Activated naive CD4-positive, alpha-beta T cell treated with anti-CD3 and anti-CD28 coated beads for 36 hours (primary cell): Measurements from ENCODE around the gene LIN7A. TPM values are rescaled to one million over a fixed set of nuclear protein-coding genes. Genes with fewer than 3 reads are reported as not detected.

ENCODE experiments used
- CTCF ChIA-PET: fragments of 350-600 bp; sonication (Branson Sonifier 250); formaldehyde crosslinking; loops from one replicate; lab custom pipeline; 2021; ENCODE audit warnings: antibody characterized with exemption; lab: Charles Lee
- DNase-seq: peaks from one replicate; pipeline ENCODE4 v3.0.0-alpha.2; 2020
- H3K27ac Mint-ChIP-seq: one replicate; pipeline ENCODE4 v1.8.0; 2021; ENCODE audit warnings: mild to moderate bottlenecking, mixed read lengths
- H3K27me3 Mint-ChIP-seq: one replicate; pipeline ENCODE4 v1.8.0; 2021; ENCODE audit warnings: low read depth, mixed read lengths
- H3K36me3 Mint-ChIP-seq: one replicate; pipeline ENCODE4 v1.8.0; 2021; ENCODE audit warnings: low read depth, mixed read lengths
- H3K4me1 Mint-ChIP-seq: one replicate; pipeline ENCODE4 v1.8.0; 2021; ENCODE audit warnings: low read depth, mixed read lengths
- H3K4me3 Mint-ChIP-seq: one replicate; pipeline ENCODE4 v1.8.0; 2021; ENCODE audit warnings: mild to moderate bottlenecking, moderate library complexity, mixed read lengths
- H3K9me3 Mint-ChIP-seq: one replicate; pipeline ENCODE4 v1.8.0; 2021; ENCODE audit warnings: mixed read lengths
- intact Hi-C: fragments of 100-400 bp; cut with micrococcal nuclease; formaldehyde crosslinking; loops from one replicate; pipeline ENCODE4 v1.15.1; 2023
- total RNA-seq, 2 experiments: library from RNA; stranded (reverse); gene quantifications; one replicate each; pipeline ENCODE4 v1.2.3, GENCODE V29; 2021

LIN7A gene
- total RNA-seq, 2 experiments from 2014 or later: not detected

DNA sequence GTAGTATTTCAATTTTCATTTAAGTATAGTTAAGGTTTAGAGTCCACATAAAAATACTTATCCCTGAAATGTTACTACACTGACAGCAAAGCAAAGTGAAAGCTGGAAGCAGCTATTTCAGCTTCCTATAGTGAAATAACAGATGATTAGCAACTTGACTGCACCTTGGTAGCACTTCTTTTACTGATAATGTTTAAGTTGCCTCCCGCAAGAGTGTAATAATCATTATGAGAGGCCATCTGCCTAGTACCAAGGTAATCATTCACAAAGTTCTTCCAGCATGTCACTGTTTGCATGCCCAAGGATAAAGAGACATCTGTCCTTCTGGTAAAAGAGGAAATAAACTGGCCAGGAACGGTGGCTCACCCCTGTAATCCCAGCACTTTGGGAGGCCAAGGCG is 69.8 kb downstream of the LIN7A start:
- Mint-ChIP-seq H3K36me3 (no peaks in the 10 kb centered on the region), H3K9me3 (peaks cover 6% of the 10 kb centered on the region), H3K4me1 (no peaks in the 10 kb centered on the region), H3K27me3 (no peaks in the 10 kb centered on the region), H3K27ac (no peak overlapping the region), H3K4me3 (no peak overlapping the region)
- DNase-seq: no peak
- intact Hi-C loops: no loop called here
- CTCF ChIA-PET: no interaction called here

DNA sequence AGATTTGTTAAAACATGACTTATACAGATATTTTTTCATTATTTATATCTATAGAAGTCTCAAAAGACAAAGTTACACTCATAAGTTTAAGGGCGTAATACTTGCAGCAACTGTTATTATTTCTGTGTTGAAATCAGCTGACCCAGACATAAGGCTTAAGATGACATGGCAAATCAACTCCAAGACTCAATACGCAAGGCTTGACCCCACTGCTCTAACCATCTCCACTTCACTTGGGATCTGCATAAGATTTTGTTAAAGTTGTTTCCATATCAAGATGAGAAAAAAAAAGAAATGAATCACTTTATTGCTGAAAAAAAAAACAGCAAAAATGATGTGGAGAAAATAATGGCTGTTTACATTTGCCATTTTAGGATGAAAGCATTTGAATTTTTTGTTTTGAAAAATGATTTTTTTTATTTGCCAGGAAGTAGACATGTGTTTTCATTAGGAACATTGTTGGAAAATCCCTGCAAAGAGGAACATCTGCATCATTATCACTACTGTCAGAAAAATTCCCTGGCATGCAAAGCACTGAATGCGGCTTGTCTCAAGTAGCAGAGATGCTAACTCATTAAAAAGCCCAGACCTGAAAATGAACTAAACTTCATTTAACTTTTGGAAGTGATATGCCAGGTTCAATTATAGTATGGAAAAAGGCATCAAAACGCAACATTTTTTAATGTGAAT is 73.5 kb downstream of the LIN7A start:
- CTCF ChIA-PET: no interaction called here

DNA sequence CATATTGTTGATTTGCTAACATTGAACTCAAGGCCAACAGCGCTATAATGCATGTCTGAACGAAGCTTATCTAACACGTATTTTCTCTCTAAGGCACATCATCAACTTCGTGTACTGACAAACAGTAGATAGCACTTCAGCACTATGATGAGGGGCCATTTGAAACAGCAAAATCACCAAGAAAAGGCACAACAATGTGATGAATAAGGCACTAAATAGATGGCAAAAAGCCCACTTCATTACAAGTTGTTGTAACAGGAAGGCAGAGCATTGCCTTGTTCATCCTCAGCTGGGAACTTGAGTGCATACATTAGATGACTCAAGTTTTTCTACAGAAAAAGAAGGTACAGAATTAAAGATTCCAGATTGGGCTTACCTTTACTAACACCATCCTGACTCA is 75.2 kb downstream of the LIN7A start:
- Mint-ChIP-seq H3K27me3 (no peaks in the 10 kb centered on the region), H3K9me3 (peaks cover 6% of the 10 kb centered on the region)
- intact Hi-C loops: no loop called here

More for the DNA sequence above, 73.5 kb downstream of the LIN7A start:
- Mint-ChIP-seq H3K4me1 (no peaks in the 10 kb centered on the region), H3K36me3 (no peaks in the 10 kb centered on the region), H3K27me3 (no peaks in the 10 kb centered on the region), H3K4me3 (no peak overlapping the region), H3K27ac (no peak overlapping the region), H3K9me3 (peaks cover 6% of the 10 kb centered on the region)
- DNase-seq: no peak
- intact Hi-C loops: no loop called here

DNA sequence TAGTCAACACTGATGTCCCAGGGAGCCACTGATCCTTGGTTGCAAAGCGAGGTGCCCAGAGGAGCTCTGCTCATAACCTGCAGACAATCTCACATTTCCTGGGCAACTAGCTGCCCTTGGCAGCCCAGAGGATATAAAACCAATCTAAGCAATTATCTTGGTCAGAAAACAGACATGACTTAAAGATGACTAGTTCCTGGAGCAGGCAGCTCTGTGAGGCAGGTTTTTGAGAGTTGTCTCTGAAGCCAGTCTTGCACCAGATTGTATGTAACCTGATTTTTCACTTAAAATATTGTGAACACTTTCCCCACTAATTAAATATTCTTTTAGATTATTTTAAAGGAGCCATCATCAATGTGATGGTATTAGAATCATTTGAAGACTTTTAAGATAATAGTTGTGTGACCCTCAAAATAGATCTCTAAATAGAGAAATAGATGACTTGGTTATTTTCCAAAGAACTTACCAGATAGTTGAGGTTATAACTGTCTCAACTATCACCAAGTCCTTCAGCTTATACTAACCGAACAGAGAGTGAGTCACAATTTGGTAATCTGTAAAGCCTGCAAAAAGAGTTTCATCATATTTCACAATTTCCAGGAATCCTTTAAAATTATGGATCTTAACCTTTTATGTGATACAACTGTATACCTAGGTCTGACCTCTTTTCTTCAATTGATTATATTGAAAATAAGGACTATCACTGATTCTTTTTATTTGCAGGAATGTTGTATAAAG is 75.9 kb downstream of the LIN7A start:
- intact Hi-C loops: no loop called here
- no peaks in the 10 kb centered on the region for H3K27me3 Mint-ChIP-seq
- CTCF ChIA-PET: no interaction called here
- H3K36me3 Mint-ChIP-seq: no peaks in the 10 kb centered on the region
- no peak overlapping the region for H3K27ac Mint-ChIP-seq
- no peaks in the 10 kb centered on the region for H3K4me1 Mint-ChIP-seq
- H3K4me3 Mint-ChIP-seq: no peak overlapping the region
- H3K9me3 Mint-ChIP-seq: peaks cover 6% of the 10 kb centered on the region
- DNase-seq: no peak

More for the DNA sequence above, 75.2 kb downstream of the LIN7A start:
- DNase-seq: no peak
- Mint-ChIP-seq H3K27ac (no peak overlapping the region), H3K4me1 (no peaks in the 10 kb centered on the region), H3K36me3 (no peaks in the 10 kb centered on the region), H3K4me3 (no peak overlapping the region)
- CTCF ChIA-PET: no interaction called here

GRCh38 chr12:80860928-80861327 is 76.8 kb downstream of the LIN7A start:
- intact Hi-C loops: no loop called here
- H3K27ac Mint-ChIP-seq: no peak overlapping the region
- DNase-seq: no peak
- H3K4me1 Mint-ChIP-seq: no peaks in the 10 kb centered on the region
- no peaks in the 10 kb centered on the region for H3K27me3 Mint-ChIP-seq
- no peaks in the 10 kb centered on the region for H3K36me3 Mint-ChIP-seq
- H3K9me3 Mint-ChIP-seq: peaks cover 6% of the 10 kb centered on the region
- no peak overlapping the region for H3K4me3 Mint-ChIP-seq
- CTCF ChIA-PET: no interaction called here

GRCh38 chr12:80860206-80860605 is 77.5 kb downstream of the LIN7A start:
- DNase-seq: no peak
- no peak overlapping the region for H3K27ac Mint-ChIP-seq
- no peaks in the 10 kb centered on the region for H3K9me3 Mint-ChIP-seq
- H3K36me3 Mint-ChIP-seq: no peaks in the 10 kb centered on the region
- CTCF ChIA-PET: no interaction called here
- no peaks in the 10 kb centered on the region for H3K27me3 Mint-ChIP-seq
- H3K4me3 Mint-ChIP-seq: no peak overlapping the region
- intact Hi-C loops: no loop called here
- no peaks in the 10 kb centered on the region for H3K4me1 Mint-ChIP-seq

GRCh38 chr12:80858356-80858755 is 79.4 kb downstream of the LIN7A start:
- Mint-ChIP-seq H3K27me3 (no peaks in the 10 kb centered on the region), H3K36me3 (no peaks in the 10 kb centered on the region), H3K27ac (no peak overlapping the region), H3K4me3 (no peak overlapping the region), H3K4me1 (no peaks in the 10 kb centered on the region), H3K9me3 (no peaks in the 10 kb centered on the region)
- no peak for DNase-seq
- CTCF ChIA-PET: interaction anchor here (0.6 kb wide), 1 partner anchor 1740 kb away, joined by 3 read pairs; no protein-coding TSS in a partner anchor
- intact Hi-C loops: no loop called here

GRCh38 chr12:80857311-80857710 is 80.4 kb downstream of the LIN7A start:
- no peaks in the 10 kb centered on the region for H3K36me3 Mint-ChIP-seq
- DNase-seq: no peak
- CTCF ChIA-PET: no interaction called here
- H3K4me1 Mint-ChIP-seq: no peaks in the 10 kb centered on the region
- no peaks in the 10 kb centered on the region for H3K9me3 Mint-ChIP-seq
- intact Hi-C loops: no loop called here
- H3K4me3 Mint-ChIP-seq: no peak overlapping the region
- no peak overlapping the region for H3K27ac Mint-ChIP-seq
- H3K27me3 Mint-ChIP-seq: no peaks in the 10 kb centered on the region

GRCh38 chr12:80849337-80849736 is 88.4 kb downstream of the LIN7A start:
- CTCF ChIA-PET: no interaction called here
- Mint-ChIP-seq H3K4me3 (no peak overlapping the region), H3K4me1 (no peaks in the 10 kb centered on the region), H3K27ac (no peak overlapping the region), H3K36me3 (no peaks in the 10 kb centered on the region), H3K9me3 (peaks cover 3% of the 10 kb centered on the region), H3K27me3 (no peaks in the 10 kb centered on the region)
- no peak for DNase-seq
- intact Hi-C loops: no loop called here

GRCh38 chr12:80848858-80849257 is 88.9 kb downstream of the LIN7A start:
- intact Hi-C loops: no loop called here
- no peak overlapping the region for H3K27ac Mint-ChIP-seq
- no peak for DNase-seq
- no peaks in the 10 kb centered on the region for H3K4me1 Mint-ChIP-seq
- peaks cover 3% of the 10 kb centered on the region for H3K9me3 Mint-ChIP-seq
- CTCF ChIA-PET: interaction anchor here (0.7 kb wide), 1 partner anchor 149 kb away, joined by 3 read pairs; no protein-coding TSS in a partner anchor
- no peaks in the 10 kb centered on the region for H3K36me3 Mint-ChIP-seq
- no peak overlapping the region for H3K4me3 Mint-ChIP-seq
- no peaks in the 10 kb centered on the region for H3K27me3 Mint-ChIP-seq

- intact Hi-C loops: no loop called here
- CTCF ChIA-PET: no interaction called here
Observed at GRCh38 chr12:80847575-80847974, 90.2 kb downstream of the LIN7A start.

GRCh38 chr12:80846952-80847351 is 90.8 kb downstream of the LIN7A start:
- no peaks in the 10 kb centered on the region for H3K36me3 Mint-ChIP-seq
- no peak for DNase-seq
- H3K9me3 Mint-ChIP-seq: peaks cover 3% of the 10 kb centered on the region
- H3K27ac Mint-ChIP-seq: no peak overlapping the region
- CTCF ChIA-PET: no interaction called here
- no peak overlapping the region for H3K4me3 Mint-ChIP-seq
- intact Hi-C loops: no loop called here
- H3K27me3 Mint-ChIP-seq: no peaks in the 10 kb centered on the region
- no peaks in the 10 kb centered on the region for H3K4me1 Mint-ChIP-seq

More at GRCh38 chr12:80847575-80847974, 90.2 kb downstream of the LIN7A start:
- no peaks in the 10 kb centered on the region for H3K36me3 Mint-ChIP-seq
- H3K27me3 Mint-ChIP-seq: no peaks in the 10 kb centered on the region
- no peak overlapping the region for H3K4me3 Mint-ChIP-seq
- H3K27ac Mint-ChIP-seq: no peak overlapping the region
- no peak for DNase-seq
- H3K9me3 Mint-ChIP-seq: peaks cover 3% of the 10 kb centered on the region
- H3K4me1 Mint-ChIP-seq: no peaks in the 10 kb centered on the region

- no peak overlapping the region for H3K27ac Mint-ChIP-seq
- intact Hi-C loops: no loop called here
- no peak for DNase-seq
Observed at GRCh38 chr12:80845639-80846038, 92.1 kb downstream of the LIN7A start.

More at GRCh38 chr12:80845639-80846038, 92.1 kb downstream of the LIN7A start:
- peaks cover 3% of the 10 kb centered on the region for H3K9me3 Mint-ChIP-seq
- no peaks in the 10 kb centered on the region for H3K36me3 Mint-ChIP-seq
- H3K4me1 Mint-ChIP-seq: no peaks in the 10 kb centered on the region
- CTCF ChIA-PET: interaction anchor here (0.7 kb wide), 1 partner anchor 731 kb away, joined by 3 read pairs; no protein-coding TSS in a partner anchor
- no peaks in the 10 kb centered on the region for H3K27me3 Mint-ChIP-seq
- H3K4me3 Mint-ChIP-seq: no peak overlapping the region
